ENCODE results near the gene CDH4.

The CDH4 gene

GRCh38 chr20:61918548-61918947 is 666.5 kb downstream of the CDH4 start:
- TF ChIP-seq CTCF (IDR thresholded peaks at IDR 0.05) (peak; percentile 42), ZFX (IDR thresholded peaks at IDR 0.05; ENCODE audit: borderline replicate concordance) (no peak)
- no peak overlapping the region for H3K27ac ChIP-seq

GRCh38 chr20:61919239-61919638 is 667.2 kb downstream of the CDH4 start:
- TF ChIP-seq CTCF (IDR thresholded peaks at IDR 0.05) = no peak
- TF ChIP-seq ZFX (IDR thresholded peaks at IDR 0.05; ENCODE audit: borderline replicate concordance) = no peak

GRCh38 chr20:61919675-61920365 is 667.8 kb downstream of the CDH4 start:
- TF ChIP-seq ZFX (IDR thresholded peaks at IDR 0.05; ENCODE audit: borderline replicate concordance) (no peak), CTCF (IDR thresholded peaks at IDR 0.05) (no peak)
- no peak overlapping the region for H3K27ac ChIP-seq

More at GRCh38 chr20:61919239-61919638, 667.2 kb downstream of the CDH4 start:
- no peak overlapping the region for H3K27ac ChIP-seq

GRCh38 chr20:61922411-61922810 is 670.4 kb downstream of the CDH4 start:
- no peak for TF ChIP-seq ZFX (IDR thresholded peaks at IDR 0.05; ENCODE audit: borderline replicate concordance)
- no peak for TF ChIP-seq CTCF (IDR thresholded peaks at IDR 0.05)
- H3K27ac ChIP-seq = no peak overlapping the region

GRCh38 chr20:61922936-61923335 is 670.9 kb downstream of the CDH4 start:
- TF ChIP-seq CTCF (IDR thresholded peaks at IDR 0.05) = no peak
- no peak overlapping the region for H3K27ac ChIP-seq

GRCh38 chr20:61923371-61924166 is 671.5 kb downstream of the CDH4 start:
- no peak overlapping the region for H3K27ac ChIP-seq
- TF ChIP-seq CTCF (IDR thresholded peaks at IDR 0.05) (no peak), ZFX (IDR thresholded peaks at IDR 0.05; ENCODE audit: borderline replicate concordance) (no peak)
